Measurements from ENCODE around the gene PRSS36.

DNA sequence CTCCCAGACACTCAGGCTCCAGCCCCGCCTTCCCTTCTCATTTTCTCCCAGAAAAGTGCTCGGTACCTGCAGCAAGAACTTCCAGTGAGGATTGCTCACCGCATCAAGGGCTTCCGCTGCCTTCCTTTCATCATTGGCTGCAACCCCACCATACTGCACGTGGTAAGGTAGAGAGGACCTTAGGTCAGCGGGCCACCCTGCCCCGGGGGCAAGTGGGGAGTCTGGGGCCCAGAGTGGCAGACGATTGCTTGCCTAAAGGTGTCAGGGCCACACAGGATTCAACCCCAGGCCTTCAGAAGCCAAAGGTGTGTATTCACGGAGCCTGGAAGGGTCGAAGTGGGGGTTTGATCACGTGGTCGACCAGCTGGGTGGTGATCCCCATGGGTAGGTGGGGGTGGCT, 40.2 kb downstream of the PRSS36 start:
- TF ChIP-seq TEAD1 (CRISPR knock-in tag; IDR thresholded peaks at IDR 0.05), result no peak
- TF ChIP-seq CTCF (IDR thresholded peaks at IDR 0.05), result no peak
- no peak for TF ChIP-seq E2F4 (CRISPR knock-in tag; IDR thresholded peaks at IDR 0.05; ENCODE audit: borderline replicate concordance, low read depth)
- TF ChIP-seq TP53 (CRISPR knock-in tag; IDR thresholded peaks at IDR 0.05), result no peak
- TF ChIP-seq, protein P1, sequence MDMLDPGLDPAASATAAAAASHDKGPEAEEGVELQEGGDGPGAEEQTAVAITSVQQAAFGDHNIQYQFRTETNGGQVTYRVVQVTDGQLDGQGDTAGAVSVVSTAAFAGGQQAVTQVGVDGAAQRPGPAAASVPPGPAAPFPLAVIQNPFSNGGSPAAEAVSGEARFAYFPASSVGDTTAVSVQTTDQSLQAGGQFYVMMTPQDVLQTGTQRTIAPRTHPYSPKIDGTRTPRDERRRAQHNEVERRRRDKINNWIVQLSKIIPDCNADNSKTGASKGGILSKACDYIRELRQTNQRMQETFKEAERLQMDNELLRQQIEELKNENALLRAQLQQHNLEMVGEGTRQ (CRISPR knock-in tag; IDR thresholded peaks at IDR 0.05), result no peak
